Measurements from ENCODE around the gene SAMD14. TPM values are rescaled to one million over a fixed set of nuclear protein-coding genes. Genes with fewer than 3 reads are reported as not detected.

The SAMD14 gene
- total and polyA plus RNA-seq, 10 of the 15 experiments (the other 5 are each of a cell fraction or from before 2014, with no cell fraction given) = 0.06 to 1.7 (median 0.25) TPM; not detected in 3

- Histone ChIP-seq H3K4me2 (ENCODE audit: control insufficient read depth, insufficient read depth) (no peak overlapping the region), H4K20me1 (ENCODE audit: control insufficient read depth, insufficient read depth) (no peaks in the 10 kb centered on the region; the same call in 1 of the 2 replicates), H3K4me1 (ENCODE audit: control insufficient read depth, insufficient read depth, low read length) (peaks cover 6% of the 10 kb centered on the region; the same call in 1 of the 2 replicates), H3K27ac (ENCODE audit: control insufficient read depth, insufficient read depth) (no peak overlapping the region), H3K79me2 (ENCODE audit: control insufficient read depth, insufficient read depth, low read length) (no peaks in the 10 kb centered on the region), H3K27me3 (replicated peaks in 1 of 2; ENCODE audit: control insufficient read depth in 2 of 2, insufficient read depth in 2 of 2, low read length in 1 of 2) (peaks cover 6 to 10% of the 10 kb centered on the region in 2 experiments), H2AFZ (ENCODE audit: control insufficient read depth, low read depth, low read length) (no peak overlapping the region), H3K36me3 (ENCODE audit: control insufficient read depth in 2 of 2, insufficient read depth in 2 of 2, low read length in 1 of 2) (peaks cover 0 to under 1% of the 10 kb centered on the region in 2 experiments; a peak in 2 of 4 replicates), H3K4me3 (no peak overlapping the region), H3K9ac (ENCODE audit: control insufficient read depth, insufficient read depth, low read length) (no peak overlapping the region), H3K9me3 (replicated peaks; ENCODE audit: control insufficient read depth, insufficient read depth, low read length) (no peaks in the 10 kb centered on the region)
- RAD21 ChIA-PET (ENCODE audit: unreplicated experiment) = no interaction called here
- 29% methylated on average over 6 of the region's 6 CpGs for WGBS (ENCODE audit: insufficient coverage, insufficient replicate concordance, low lambda C conversion rate, missing lambda C conversion rate)
- SMC1A ChIA-PET (ENCODE audit: uncharacterized antibody, unreplicated experiment) = interaction anchor here (0.9 kb wide), 1 partner anchor 9 kb away, joined by 4 read pairs; no protein-coding TSS in a partner anchor
- CTCF ChIA-PET = no interaction called here
- TF ChIP-seq SREBF2 (IDR thresholded peaks at IDR 0.05; ENCODE audit: low read length) = no peak
- TF ChIP-seq IKZF1 (conservative IDR thresholded peaks at IDR 0.05) = 0 out of 2 replicates have a peak, but pooled peaks have one; percentile 12
- TF ChIP-seq SREBF1 (IDR thresholded peaks at IDR 0.05; ENCODE audit: low read length) = no peak
- no peak for TF ChIP-seq POU2F2 (IDR thresholded peaks at IDR 0.05; ENCODE audit: borderline replicate concordance, low read depth, low read length)
- TF ChIP-seq RUNX3 (IDR thresholded peaks at IDR 0.05; ENCODE audit: low read length) = peak; percentile 79
- TF ChIP-seq ESRRA (IDR thresholded peaks at IDR 0.05; ENCODE audit: low read length) = no peak
- TF ChIP-seq NFYB (IDR thresholded peaks at IDR 0.05; ENCODE audit: insufficient read depth, low read depth, low read length) = 0 out of 2 replicates have a peak, but pooled peaks have one; percentile 11
- no peak for DNase-seq (ENCODE audit: low read depth, low spot score)
- ATAC-seq = no peak
- BruUV-seq (replicated peaks) = no TSS peak
- FAIRE-seq = no peak
- intact Hi-C loops (cut with micrococcal nuclease; ENCODE audit: unreplicated experiment) = no loop called here
- in situ Hi-C loops (cut with MboI) = no loop called here
- POLR2A ChIA-PET = no interaction called here
Measured at GRCh38 chr17:50127697-50128361, 2.1 kb downstream of the SAMD14 start.

GRCh38 chr17:50125420-50125997, 4.5 kb downstream of the SAMD14 start:
- Histone ChIP-seq H3K4me2 (ENCODE audit: control insufficient read depth, insufficient read depth) (no peak overlapping the region), H3K27ac (ENCODE audit: control insufficient read depth, insufficient read depth) (no peak overlapping the region), H3K36me3 (ENCODE audit: control insufficient read depth in 2 of 2, insufficient read depth in 2 of 2, low read length in 1 of 2) (no peaks in the 10 kb centered on the region), H3K9me3 (replicated peaks; ENCODE audit: control insufficient read depth, insufficient read depth, low read length) (no peaks in the 10 kb centered on the region), H3K4me1 (ENCODE audit: control insufficient read depth, insufficient read depth, low read length) (peaks cover 4% of the 10 kb centered on the region; the same call in 1 of the 2 replicates), H3K27me3 (replicated peaks in 1 of 2; ENCODE audit: control insufficient read depth in 2 of 2, insufficient read depth in 2 of 2, low read length in 1 of 2) (peaks cover 6 to 10% of the 10 kb centered on the region in 2 experiments), H4K20me1 (ENCODE audit: control insufficient read depth, insufficient read depth) (no peaks in the 10 kb centered on the region), H3K9ac (ENCODE audit: control insufficient read depth, insufficient read depth, low read length) (no peak overlapping the region), H3K4me3 (no peak overlapping the region), H2AFZ (ENCODE audit: control insufficient read depth, low read depth, low read length) (no peak overlapping the region), H3K79me2 (ENCODE audit: control insufficient read depth, insufficient read depth, low read length) (no peaks in the 10 kb centered on the region)
- 49% methylated on average over 4 of the region's 4 CpGs for WGBS (ENCODE audit: insufficient coverage, insufficient replicate concordance, low lambda C conversion rate, missing lambda C conversion rate)
- ATAC-seq = no peak
- no peak for TF ChIP-seq CEBPZ (IDR thresholded peaks at IDR 0.05; ENCODE audit: low read depth, low read length)
- no TSS peak for BruUV-seq (replicated peaks)
- RAD21 ChIA-PET (ENCODE audit: unreplicated experiment) = no interaction called here
- POLR2A ChIA-PET = no interaction called here
- intact Hi-C loops (cut with micrococcal nuclease; ENCODE audit: unreplicated experiment) (no loop called here), in situ Hi-C loops (cut with MboI) (no loop called here)
- FAIRE-seq = no peak
- CTCF ChIA-PET = interaction anchor here (1.1 to 1.9 kb wide), 4 partner anchors 11 to 44 kb away, joined by 3 to 6 read pairs (median 5); no protein-coding TSS in a partner anchor
- DNase-seq (ENCODE audit: low read depth, low spot score) = no peak
- SMC1A ChIA-PET (ENCODE audit: uncharacterized antibody, unreplicated experiment) = no interaction called here

All from GM12878 (cell line).